HL-60 (cell line): ENCODE data around the gene KRT15.

Experiments
- DNase-seq, 2 experiments: peaks; one replicate each; pipeline ENCODE4 v3.0.0-alpha.2; 2010 to 2020; ENCODE audit warnings: low read depth in 1 of 2, low spot score in 1 of 2
- H3K27ac ChIP-seq: fragments of 250-450 bp; sonication (Bioruptor Pico); replicated peaks from 2 replicates; pipeline ENCODE4 v1.5.1; 2020; ENCODE audit warnings: mild to moderate bottlenecking, moderate library complexity
- H3K27me3 ChIP-seq: fragments of 250-450 bp; sonication (Bioruptor Pico); 2 replicates; pipeline ENCODE4 v1.5.1; 2021; ENCODE audit warnings: mild to moderate bottlenecking, moderate library complexity; ENCODE audit not compliant: insufficient read depth, poor library complexity, severe bottlenecking
- H3K4me3 ChIP-seq: replicated peaks from 2 replicates; pipeline ENCODE4 v1.5.1; 2011; ENCODE audit warnings: mild to moderate bottlenecking, control low read depth, low read length; ENCODE audit not compliant: insufficient read depth
- GABPA ChIP-seq: IDR thresholded peaks from 2 replicates; pipeline ENCODE4 v1.6.1; 2012; ENCODE audit warnings: low read depth
- POLR2AphosphoS5 ChIP-seq: IDR thresholded peaks from 2 replicates; pipeline ENCODE4 v1.6.1; 2012; ENCODE audit warnings: low read depth
- SPI1 ChIP-seq: IDR thresholded peaks from 2 replicates; pipeline ENCODE4 v1.6.1; 2012; ENCODE audit warnings: low read depth, mild to moderate bottlenecking, borderline replicate concordance
- TF ChIP-seq, protein P1 (sequence below): IDR thresholded peaks from one replicate; pipeline ENCODE4 v1.5.1; 2011; ENCODE audit warnings: low read length, control low read depth, inconsistent platforms; ENCODE audit not compliant: insufficient read depth
- TF ChIP-seq, protein P2 (sequence below): IDR thresholded peaks from 2 replicates; pipeline ENCODE4 v1.6.1; 2012; ENCODE audit warnings: low read depth; ENCODE audit not compliant: insufficient replicate concordance

Gene KRT15

DNA sequence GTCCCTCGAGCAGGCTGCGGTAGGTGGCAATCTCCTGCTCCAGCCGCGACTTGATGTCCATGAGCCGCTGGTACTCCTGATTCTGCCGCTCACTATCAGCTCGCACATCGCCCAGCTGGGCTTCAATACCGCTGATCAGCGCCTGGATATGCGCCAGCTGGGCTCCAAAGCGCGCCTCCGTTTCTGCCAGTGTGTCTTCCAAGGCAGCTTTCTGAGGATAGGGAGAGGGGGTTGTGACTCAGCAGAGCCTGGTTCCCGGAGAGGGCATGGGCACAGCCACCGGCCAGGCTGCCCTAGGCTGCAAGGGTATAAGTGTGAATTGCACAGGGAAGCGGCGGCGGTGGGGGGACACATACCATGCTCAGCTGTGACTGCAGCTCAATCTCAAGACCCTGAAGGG is 5.1 kb upstream of the KRT15 start:
- DNase-seq, result no peak
- H3K27me3 ChIP-seq, result peaks cover 21% of the 10 kb centered on the region
- TF ChIP-seq, protein P1, sequence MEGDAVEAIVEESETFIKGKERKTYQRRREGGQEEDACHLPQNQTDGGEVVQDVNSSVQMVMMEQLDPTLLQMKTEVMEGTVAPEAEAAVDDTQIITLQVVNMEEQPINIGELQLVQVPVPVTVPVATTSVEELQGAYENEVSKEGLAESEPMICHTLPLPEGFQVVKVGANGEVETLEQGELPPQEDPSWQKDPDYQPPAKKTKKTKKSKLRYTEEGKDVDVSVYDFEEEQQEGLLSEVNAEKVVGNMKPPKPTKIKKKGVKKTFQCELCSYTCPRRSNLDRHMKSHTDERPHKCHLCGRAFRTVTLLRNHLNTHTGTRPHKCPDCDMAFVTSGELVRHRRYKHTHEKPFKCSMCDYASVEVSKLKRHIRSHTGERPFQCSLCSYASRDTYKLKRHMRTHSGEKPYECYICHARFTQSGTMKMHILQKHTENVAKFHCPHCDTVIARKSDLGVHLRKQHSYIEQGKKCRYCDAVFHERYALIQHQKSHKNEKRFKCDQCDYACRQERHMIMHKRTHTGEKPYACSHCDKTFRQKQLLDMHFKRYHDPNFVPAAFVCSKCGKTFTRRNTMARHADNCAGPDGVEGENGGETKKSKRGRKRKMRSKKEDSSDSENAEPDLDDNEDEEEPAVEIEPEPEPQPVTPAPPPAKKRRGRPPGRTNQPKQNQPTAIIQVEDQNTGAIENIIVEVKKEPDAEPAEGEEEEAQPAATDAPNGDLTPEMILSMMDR, result no peak
- TF ChIP-seq GABPA (no peak), POLR2AphosphoS5 (no peak), SPI1 (no peak)
- TF ChIP-seq, protein P2, sequence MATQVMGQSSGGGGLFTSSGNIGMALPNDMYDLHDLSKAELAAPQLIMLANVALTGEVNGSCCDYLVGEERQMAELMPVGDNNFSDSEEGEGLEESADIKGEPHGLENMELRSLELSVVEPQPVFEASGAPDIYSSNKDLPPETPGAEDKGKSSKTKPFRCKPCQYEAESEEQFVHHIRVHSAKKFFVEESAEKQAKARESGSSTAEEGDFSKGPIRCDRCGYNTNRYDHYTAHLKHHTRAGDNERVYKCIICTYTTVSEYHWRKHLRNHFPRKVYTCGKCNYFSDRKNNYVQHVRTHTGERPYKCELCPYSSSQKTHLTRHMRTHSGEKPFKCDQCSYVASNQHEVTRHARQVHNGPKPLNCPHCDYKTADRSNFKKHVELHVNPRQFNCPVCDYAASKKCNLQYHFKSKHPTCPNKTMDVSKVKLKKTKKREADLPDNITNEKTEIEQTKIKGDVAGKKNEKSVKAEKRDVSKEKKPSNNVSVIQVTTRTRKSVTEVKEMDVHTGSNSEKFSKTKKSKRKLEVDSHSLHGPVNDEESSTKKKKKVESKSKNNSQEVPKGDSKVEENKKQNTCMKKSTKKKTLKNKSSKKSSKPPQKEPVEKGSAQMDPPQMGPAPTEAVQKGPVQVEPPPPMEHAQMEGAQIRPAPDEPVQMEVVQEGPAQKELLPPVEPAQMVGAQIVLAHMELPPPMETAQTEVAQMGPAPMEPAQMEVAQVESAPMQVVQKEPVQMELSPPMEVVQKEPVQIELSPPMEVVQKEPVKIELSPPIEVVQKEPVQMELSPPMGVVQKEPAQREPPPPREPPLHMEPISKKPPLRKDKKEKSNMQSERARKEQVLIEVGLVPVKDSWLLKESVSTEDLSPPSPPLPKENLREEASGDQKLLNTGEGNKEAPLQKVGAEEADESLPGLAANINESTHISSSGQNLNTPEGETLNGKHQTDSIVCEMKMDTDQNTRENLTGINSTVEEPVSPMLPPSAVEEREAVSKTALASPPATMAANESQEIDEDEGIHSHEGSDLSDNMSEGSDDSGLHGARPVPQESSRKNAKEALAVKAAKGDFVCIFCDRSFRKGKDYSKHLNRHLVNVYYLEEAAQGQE, result no peak
- H3K4me3 ChIP-seq, result no peak overlapping the region
- no peak overlapping the region for H3K27ac ChIP-seq

DNA sequence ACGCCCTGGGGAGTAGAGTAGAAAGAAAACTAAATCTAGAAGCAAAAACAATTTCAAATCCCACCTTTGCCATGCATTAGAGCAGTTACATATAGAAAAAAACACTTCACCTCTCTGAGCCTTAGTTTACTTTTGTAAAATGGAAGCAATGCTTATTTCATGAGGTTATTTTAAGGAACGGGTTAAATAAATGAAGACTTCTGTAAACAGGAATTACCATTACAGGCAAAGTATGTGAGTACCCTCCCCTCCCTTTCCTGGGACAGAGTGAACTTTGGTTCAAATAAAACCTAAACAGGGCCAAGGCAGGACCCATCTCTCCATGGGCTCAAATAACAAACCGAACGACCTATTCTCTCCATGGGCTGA is 4.5 kb upstream of the KRT15 start:
- no peak for TF ChIP-seq SPI1
- TF ChIP-seq GABPA, result no peak
- TF ChIP-seq, protein P1, result no peak
- TF ChIP-seq, protein P2, result no peak
- H3K27ac ChIP-seq, result no peak overlapping the region
- no peak for DNase-seq
- H3K27me3 ChIP-seq, result peaks cover 15% of the 10 kb centered on the region
- H3K4me3 ChIP-seq, result no peak overlapping the region

DNA sequence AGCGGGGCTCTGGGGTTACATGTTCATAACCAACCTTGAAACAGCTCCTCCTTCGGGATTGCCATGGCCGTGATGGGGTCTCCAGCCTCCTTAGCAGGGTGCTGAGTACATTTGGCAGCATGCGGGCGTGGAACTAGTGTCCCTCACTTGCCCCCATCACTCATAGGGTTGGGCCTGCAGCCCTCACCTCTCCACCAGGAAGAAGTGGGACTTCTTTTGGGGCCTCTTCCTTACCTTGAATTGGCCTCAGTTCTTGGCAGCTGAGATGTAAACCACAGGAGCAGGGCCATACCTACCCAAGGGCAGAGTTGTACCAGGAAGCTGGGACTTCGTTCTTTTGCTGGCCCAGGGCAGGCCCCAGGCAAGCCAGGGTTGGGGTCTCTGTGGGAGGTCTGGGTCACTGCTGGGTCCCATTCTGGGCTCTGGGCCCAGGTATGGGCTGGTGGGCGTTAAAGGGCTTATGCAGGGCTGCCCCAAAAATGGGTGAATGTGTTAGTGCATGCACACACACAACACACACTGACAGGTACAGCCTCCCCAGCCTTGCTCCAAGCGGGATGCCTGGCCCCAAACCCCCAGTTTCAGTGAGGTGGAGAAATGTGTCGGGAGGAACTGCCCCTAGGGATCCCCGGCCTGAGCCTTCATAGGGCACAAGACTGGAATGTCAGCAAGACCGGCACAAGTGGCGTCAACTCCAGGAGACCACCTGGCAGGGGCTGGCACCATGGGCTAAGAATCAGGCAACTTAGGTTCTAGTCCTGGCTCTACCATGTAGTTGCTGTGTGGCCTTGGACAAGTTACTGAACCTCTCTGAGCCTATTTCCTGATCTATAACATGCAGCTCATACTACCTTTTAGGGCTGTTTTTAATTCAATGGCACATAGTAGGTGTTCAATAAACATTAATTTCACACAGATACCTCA is 3.9 kb upstream of the KRT15 start:
- Histone ChIP-seq H3K27ac (no peak overlapping the region), H3K4me3 (no peak overlapping the region), H3K27me3 (peaks cover 9% of the 10 kb centered on the region)
- no peak for DNase-seq
- TF ChIP-seq POLR2AphosphoS5 (no peak), SPI1 (no peak), GABPA (no peak)
- TF ChIP-seq, protein P1, result no peak
- TF ChIP-seq, protein P2, result no peak
